ENCODE measurements around the gene PRKCE. TPM values are rescaled to one million over a fixed set of nuclear protein-coding genes. Genes with fewer than 3 reads are reported as not detected.

PRKCE gene
- total and polyA plus RNA-seq, 2 donors (not counting 1 experiment from before 2014, with no cell fraction given): 23.6 to 271 TPM

GRCh38 chr2:45646289-45646688 lies 5.2 kb upstream of the PRKCE start:
- ChIA-PET CTCF (interaction anchor here (0.8 to 5.3 kb wide), 7 partner anchors 84 to 290 kb away, joined by 3 to 76 read pairs (median 4); no protein-coding TSS in a partner anchor), POLR2A (interaction anchor here (1.1 kb wide), 1 partner anchor 9 kb away, joined by 5 read pairs; no protein-coding TSS in a partner anchor)
- Histone ChIP-seq H3K27ac (ENCODE audit: low read length in 2 of 2) (no peak overlapping the region), H3K9ac (ENCODE audit: low read length) (no peak overlapping the region), H3K4me3 (ENCODE audit: control extremely low read depth in 1 of 5, extremely low read depth in 1 of 5, insufficient read depth in 1 of 5, low read depth in 2 of 5, low read length in 4 of 5) (no peak overlapping the region), H4K20me1 (ENCODE audit: control insufficient read depth, insufficient read depth, low read length, poor library complexity, severe bottlenecking) (no peaks in the 10 kb centered on the region), H3K4me2 (replicated peaks; ENCODE audit: low read depth, low read length, poor library complexity, severe bottlenecking) (no peak overlapping the region), H2AFZ (ENCODE audit: insufficient read depth, low read depth, low read length, poor library complexity, severe bottlenecking) (no peak overlapping the region), H3K4me1 (ENCODE audit: control insufficient read depth in 2 of 2, insufficient read depth in 2 of 2, low read length in 2 of 2) (peaks cover 18 to 27% of the 10 kb centered on the region in 2 donors), H3K9me3 (ENCODE audit: control extremely low read depth in 1 of 3, control insufficient read depth in 2 of 3, insufficient read depth in 1 of 3, low read length in 2 of 3) (peaks cover 0 to 3% (median 0%) of the 10 kb centered on the region in 3 donors), H3K27me3 (replicated peaks in 1 of 4; ENCODE audit: control extremely low read depth in 1 of 4, control insufficient read depth in 3 of 4, insufficient read depth in 4 of 4, low read length in 3 of 4) (peaks cover 0 to 16% (median 6%) of the 10 kb centered on the region in 4 experiments), H3K36me3 (replicated peaks in 1 of 2; ENCODE audit: control extremely low read depth in 1 of 2, control insufficient read depth in 1 of 2, extremely low read depth in 1 of 2, insufficient read depth in 2 of 2, low read length in 1 of 2) (no peaks in the 10 kb centered on the region), H3K79me2 (ENCODE audit: control insufficient read depth, insufficient read depth, low read length) (peaks cover 13% of the 10 kb centered on the region)
- ATAC-seq (ENCODE audit: low read depth) (no peak), DNase-seq (no peak)
- peaks cover 25% of the 10 kb centered on the region for H3K4me1 Mint-ChIP-seq
- intact Hi-C loops (cut with micrococcal nuclease): no loop called here
- no peaks in the 10 kb centered on the region for H3K9me3 Mint-ChIP-seq (ENCODE audit: insufficient read depth)
- no peak overlapping the region for H3K4me3 Mint-ChIP-seq
- no peak for TF ChIP-seq CTCF (IDR thresholded peaks at IDR 0.05)
- TF ChIP-seq EZH2 (IDR thresholded peaks at IDR 0.05; ENCODE audit: borderline replicate concordance, insufficient read depth, low read depth, low read length, poor library complexity, severe bottlenecking): no peak
- H3K27me3 Mint-ChIP-seq: peaks cover 16% of the 10 kb centered on the region
- WGBS (ENCODE audit: insufficient coverage): no CpG with 5 or more reads among the region's 2 CpGs
- H3K27ac Mint-ChIP-seq: no peak overlapping the region

DNA sequence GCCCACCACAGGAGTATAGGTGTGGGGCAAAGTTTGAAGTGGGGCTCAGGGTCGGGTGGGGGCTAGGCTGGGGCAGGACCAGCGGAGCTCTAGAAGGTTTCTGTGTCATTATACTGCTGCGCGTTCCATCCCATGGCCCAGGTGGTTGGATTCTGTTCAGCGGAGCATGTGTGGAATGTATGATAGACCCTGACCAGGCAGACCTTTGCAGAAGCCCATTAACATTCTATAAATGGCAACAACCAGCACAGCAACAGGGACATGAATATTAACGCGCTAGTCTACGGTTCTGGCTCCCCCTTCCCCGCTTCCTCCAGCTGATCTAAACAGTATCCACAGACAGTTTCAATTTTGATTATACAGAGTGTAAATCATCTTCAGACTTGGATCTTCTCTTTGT lies 4.1 kb upstream of the PRKCE start:
- no peaks in the 10 kb centered on the region for H3K9me3 Mint-ChIP-seq (ENCODE audit: insufficient read depth)
- Histone ChIP-seq H3K79me2 (ENCODE audit: control insufficient read depth, insufficient read depth, low read length) (peaks cover 24% of the 10 kb centered on the region), H4K20me1 (ENCODE audit: control insufficient read depth, insufficient read depth, low read length, poor library complexity, severe bottlenecking) (peaks cover 2% of the 10 kb centered on the region), H3K4me2 (replicated peaks; ENCODE audit: low read depth, low read length, poor library complexity, severe bottlenecking) (no peak overlapping the region), H3K27me3 (replicated peaks in 1 of 4; ENCODE audit: control extremely low read depth in 1 of 4, control insufficient read depth in 3 of 4, insufficient read depth in 4 of 4, low read length in 3 of 4) (peaks cover 0 to 12% (median 6%) of the 10 kb centered on the region in 4 experiments), H3K9me3 (ENCODE audit: control extremely low read depth in 1 of 3, control insufficient read depth in 2 of 3, insufficient read depth in 1 of 3, low read length in 2 of 3) (peaks cover 0 to 3% (median 0%) of the 10 kb centered on the region in 3 donors), H2AFZ (ENCODE audit: insufficient read depth, low read depth, low read length, poor library complexity, severe bottlenecking) (no peak overlapping the region), H3K27ac (ENCODE audit: low read length in 2 of 2) (no peak overlapping the region), H3K4me3 (ENCODE audit: control extremely low read depth in 1 of 5, extremely low read depth in 1 of 5, insufficient read depth in 1 of 5, low read depth in 2 of 5, low read length in 4 of 5) (no peak overlapping the region), H3K36me3 (replicated peaks in 1 of 2; ENCODE audit: control extremely low read depth in 1 of 2, control insufficient read depth in 1 of 2, extremely low read depth in 1 of 2, insufficient read depth in 2 of 2, low read length in 1 of 2) (no peaks in the 10 kb centered on the region), H3K4me1 (ENCODE audit: control insufficient read depth in 2 of 2, insufficient read depth in 2 of 2, low read length in 2 of 2) (peaks cover 18 to 28% of the 10 kb centered on the region in 2 donors), H3K9ac (ENCODE audit: low read length) (no peak overlapping the region)
- intact Hi-C loops (cut with micrococcal nuclease): no loop called here
- peaks cover 7% of the 10 kb centered on the region for H3K27me3 Mint-ChIP-seq
- no peak overlapping the region for H3K27ac Mint-ChIP-seq
- H3K4me1 Mint-ChIP-seq: peaks cover 25% of the 10 kb centered on the region
- H3K4me3 Mint-ChIP-seq: no peak overlapping the region
- WGBS (ENCODE audit: insufficient coverage): 77% methylated on average over 3 of the region's 9 CpGs
- DNase-seq (no peak), ATAC-seq (ENCODE audit: low read depth) (no peak)
- TF ChIP-seq CTCF (IDR thresholded peaks at IDR 0.05) (no peak), EZH2 (IDR thresholded peaks at IDR 0.05; ENCODE audit: borderline replicate concordance, insufficient read depth, low read depth, low read length, poor library complexity, severe bottlenecking) (no peak)
- ChIA-PET POLR2A (interaction anchor here (0.6 kb wide), 1 partner anchor 95 kb away, joined by 3 read pairs; no protein-coding TSS in a partner anchor), CTCF (interaction anchor here (0.8 to 5.3 kb wide), 7 partner anchors 83 to 289 kb away, joined by 3 to 76 read pairs (median 3); no protein-coding TSS in a partner anchor)
